GM19193 (cell line): ENCODE measurements around the gene ATP8B3.

Experiments
- POLR2A ChIP-seq: IDR thresholded peaks from 4 replicates; pipeline ENCODE4 v1.6.1; 2011; ENCODE audit not compliant: insufficient read depth, insufficient read length; ENCODE audit errors: extremely low read depth

ATP8B3 gene, protein sequence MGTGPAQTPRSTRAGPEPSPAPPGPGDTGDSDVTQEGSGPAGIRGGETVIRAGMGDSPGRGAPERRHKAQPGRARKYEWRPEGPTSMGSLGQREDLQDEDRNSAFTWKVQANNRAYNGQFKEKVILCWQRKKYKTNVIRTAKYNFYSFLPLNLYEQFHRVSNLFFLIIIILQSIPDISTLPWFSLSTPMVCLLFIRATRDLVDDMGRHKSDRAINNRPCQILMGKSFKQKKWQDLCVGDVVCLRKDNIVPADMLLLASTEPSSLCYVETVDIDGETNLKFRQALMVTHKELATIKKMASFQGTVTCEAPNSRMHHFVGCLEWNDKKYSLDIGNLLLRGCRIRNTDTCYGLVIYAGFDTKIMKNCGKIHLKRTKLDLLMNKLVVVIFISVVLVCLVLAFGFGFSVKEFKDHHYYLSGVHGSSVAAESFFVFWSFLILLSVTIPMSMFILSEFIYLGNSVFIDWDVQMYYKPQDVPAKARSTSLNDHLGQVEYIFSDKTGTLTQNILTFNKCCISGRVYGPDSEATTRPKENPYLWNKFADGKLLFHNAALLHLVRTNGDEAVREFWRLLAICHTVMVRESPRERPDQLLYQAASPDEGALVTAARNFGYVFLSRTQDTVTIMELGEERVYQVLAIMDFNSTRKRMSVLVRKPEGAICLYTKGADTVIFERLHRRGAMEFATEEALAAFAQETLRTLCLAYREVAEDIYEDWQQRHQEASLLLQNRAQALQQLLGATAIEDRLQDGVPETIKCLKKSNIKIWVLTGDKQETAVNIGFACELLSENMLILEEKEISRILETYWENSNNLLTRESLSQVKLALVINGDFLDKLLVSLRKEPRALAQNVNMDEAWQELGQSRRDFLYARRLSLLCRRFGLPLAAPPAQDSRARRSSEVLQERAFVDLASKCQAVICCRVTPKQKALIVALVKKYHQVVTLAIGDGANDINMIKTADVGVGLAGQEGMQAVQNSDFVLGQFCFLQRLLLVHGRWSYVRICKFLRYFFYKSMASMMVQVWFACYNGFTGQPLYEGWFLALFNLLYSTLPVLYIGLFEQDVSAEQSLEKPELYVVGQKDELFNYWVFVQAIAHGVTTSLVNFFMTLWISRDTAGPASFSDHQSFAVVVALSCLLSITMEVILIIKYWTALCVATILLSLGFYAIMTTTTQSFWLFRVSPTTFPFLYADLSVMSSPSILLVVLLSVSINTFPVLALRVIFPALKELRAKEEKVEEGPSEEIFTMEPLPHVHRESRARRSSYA (N-terminal part only)

DNA sequence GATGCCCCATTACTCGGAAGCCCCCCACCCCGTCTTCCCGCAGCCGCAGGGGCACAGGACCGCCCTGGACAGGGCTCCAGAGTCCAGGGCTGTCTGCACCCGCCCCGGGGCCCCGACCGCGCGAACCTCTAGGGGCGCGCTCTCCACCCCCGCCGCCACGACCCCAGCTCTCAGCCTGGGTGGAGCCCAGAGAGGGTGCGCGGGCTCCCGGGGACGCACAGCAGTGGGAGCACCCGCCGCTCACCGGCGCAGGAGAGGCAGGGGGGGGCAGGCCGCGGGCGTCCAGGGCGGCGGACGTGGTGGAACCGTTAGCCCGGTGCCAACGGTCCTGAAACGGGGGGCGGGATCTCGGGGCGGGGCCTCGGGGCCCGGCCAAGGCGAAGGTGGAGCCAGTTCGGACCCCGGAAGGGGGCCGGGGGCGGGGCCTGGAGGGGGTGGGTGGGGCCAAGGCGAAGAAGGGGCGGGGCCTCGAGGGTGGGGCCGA lies at the start of gene ATP8B3:
ATP8B3 (minus strand) TSS at position 335 of the 484 bp plus-strand sequence. CDS start 540 bp downstream, outside the sequence.
- TF ChIP-seq POLR2A = no peak

- TF ChIP-seq POLR2A = no peak
These were observed 49.5 kb upstream of the ATP8B3 start for GRCh38 chr19:1861599-1862031.

DNA sequence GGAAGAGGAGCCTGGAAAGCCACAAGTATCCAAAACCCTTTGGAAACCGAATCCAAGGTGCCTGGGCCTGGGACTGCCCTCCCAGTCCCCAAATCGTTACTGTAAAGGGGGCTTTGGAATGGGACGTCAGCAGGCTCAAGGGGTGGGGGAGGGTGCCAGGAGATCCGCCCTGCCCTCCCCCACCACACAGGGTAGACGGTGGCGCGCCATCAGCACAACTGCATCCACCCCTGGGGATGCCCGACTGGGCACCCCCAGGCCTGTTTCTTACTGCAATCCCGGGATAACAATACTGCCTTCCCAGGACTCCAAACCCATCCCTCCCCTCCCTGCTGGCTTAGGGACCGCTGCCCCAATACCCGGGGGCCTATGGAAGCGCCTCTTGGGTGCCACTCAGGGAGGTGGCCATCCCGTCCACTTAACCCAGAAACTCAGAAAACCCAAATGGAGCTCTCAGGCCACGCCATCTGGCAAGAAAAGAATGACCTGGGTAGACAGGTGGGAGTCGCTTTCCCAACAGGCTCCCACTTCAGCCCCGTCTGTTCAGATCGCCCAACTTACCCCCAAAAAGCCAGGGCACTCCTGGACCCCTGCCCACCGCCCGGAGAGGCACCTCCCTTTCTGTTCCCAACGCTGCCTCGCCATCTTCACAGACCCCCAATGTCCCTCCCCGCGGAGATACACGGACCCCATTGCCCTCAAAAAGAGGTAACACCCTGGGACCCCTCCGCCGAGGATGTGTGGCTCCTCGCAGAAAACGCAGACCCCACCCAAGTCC lies 48.9 kb upstream of the ATP8B3 start:
- no peak for TF ChIP-seq POLR2A

- no peak for TF ChIP-seq POLR2A
These were observed 48.1 kb upstream of the ATP8B3 start for GRCh38 chr19:1860042-1860775.

DNA sequence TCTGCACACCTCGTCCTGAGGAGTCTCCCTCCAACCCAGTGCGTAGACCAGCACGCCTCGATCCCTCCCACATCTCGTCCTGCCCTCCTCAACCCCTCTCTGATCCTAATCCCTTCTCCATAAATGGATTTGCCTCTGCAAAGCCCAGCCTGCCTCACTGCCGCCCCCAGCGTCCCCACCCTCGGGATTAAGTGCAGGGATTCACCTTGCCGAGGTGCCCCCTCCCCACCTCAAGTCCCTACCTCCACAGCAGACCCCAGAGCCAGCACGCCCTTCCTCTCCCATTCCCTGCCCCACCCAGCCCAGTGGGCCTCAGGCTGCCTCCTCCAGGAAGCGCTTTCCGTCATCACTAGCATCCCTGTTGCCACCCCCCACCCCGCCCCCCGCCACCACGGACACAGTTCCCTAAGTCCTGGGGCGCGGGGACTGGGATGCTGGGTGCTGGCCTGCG lies 47.3 kb upstream of the ATP8B3 start:
- TF ChIP-seq POLR2A = no peak

DNA sequence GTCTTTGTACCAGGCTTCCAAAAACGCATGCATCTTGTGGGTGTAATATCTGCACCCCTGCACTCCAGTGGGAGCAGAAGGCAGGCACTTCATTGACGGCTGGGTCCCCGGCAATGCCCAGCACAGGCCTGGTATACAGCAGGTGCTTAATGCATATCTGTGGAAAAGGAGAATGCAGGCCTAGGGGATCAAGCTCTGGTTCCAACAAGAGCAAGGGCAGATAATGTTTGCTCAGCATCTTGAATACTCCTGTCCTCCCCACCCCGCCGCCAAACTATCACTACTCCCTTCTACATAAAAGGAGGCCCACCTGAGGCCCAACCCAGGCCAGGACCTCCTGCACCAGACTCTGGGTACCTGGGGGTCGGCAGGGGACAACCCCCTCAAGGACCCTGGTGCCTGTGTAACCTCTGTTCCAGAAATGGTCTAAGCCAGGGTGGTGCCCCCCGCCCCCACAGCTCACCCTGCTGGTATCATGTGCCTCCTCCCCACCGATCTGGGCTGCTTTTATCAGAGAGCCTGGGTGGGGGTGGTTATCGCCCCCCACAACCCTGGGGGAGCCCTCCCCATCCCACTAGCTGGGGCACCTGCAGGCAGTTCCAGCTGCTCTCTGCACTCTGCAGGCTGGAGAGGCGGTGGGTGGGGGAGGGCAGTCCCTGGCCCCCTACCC lies 46.5 kb upstream of the ATP8B3 start:
- TF ChIP-seq POLR2A = no peak

GRCh38 chr19:1857648-1858326 lies 45.7 kb upstream of the ATP8B3 start:
- TF ChIP-seq POLR2A = no peak

DNA sequence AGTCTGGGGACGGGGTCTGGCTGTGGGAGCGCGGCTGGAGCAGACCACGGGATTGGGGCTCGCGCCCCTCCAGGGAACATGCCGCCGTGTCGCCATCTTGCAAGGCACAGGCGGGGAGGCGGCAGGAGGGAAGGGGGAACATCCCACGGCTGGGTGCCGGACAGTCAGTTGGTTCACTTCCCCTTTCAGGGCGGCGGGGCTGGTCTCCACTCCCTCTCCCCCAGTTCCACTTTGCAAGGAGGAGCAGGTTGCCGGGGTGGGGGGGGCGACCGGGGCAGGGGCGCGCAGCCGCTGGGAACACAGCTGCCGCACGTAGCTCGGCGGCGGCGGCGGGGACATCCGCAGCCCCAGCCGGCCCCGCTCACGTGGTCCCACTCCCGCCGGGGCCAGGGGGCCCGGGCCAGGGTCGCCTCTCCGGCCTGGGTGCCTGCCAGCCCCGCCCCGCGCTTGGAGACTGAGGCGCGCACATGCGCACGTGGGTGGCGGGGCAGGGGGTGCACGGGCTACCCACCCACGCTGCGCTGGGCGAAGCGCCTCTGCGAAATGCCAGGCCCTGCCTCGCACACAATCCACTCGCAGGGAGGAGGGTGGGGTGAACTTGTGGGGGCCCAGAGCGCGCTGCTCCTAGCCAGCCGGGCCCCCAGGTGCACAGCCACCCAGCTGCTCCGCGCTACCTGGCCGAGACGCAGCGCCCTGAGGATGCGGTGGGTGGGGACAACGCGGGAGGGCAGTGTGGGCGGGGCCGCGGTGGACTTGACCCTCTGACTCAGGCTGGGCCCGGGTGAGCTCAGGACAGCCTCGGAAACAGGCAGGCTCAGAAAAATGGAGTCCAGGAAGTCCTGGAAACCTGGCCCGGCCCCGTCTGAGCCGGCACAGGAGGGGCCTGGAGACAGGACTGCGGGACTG lies 44.9 kb upstream of the ATP8B3 start:
- peak; percentile 67 for TF ChIP-seq POLR2A

DNA sequence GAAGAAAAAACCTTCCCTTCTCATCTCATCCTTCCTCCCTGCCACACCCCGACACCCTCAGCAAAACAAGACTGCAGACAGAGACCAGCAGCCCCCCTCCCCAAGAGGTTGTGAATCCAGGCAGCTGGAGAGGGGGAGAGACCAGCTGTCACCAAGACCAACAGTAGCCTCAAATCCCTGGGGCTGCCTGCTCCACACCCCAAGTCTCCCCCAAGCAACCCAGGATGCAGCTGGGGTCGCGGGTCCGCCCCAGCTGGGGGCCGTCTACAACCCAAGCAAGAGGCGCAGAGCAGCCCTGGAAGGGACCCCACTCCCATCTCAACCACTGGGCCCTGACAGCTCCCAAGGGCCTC lies 44.2 kb upstream of the ATP8B3 start:
- TF ChIP-seq POLR2A = no peak

- TF ChIP-seq POLR2A = no peak
These were observed 43.8 kb upstream of the ATP8B3 start for GRCh38 chr19:1855828-1856255.
